Measurements from ENCODE around the gene SLTM. TPM values are rescaled to one million over a fixed set of nuclear protein-coding genes. Genes with fewer than 3 reads are reported as not detected.

The SLTM gene
- total and polyA plus RNA-seq, 8 donors: 44.7 to 291 (median 124) TPM

- Histone ChIP-seq H3K4me1 (peaks cover 0 to 41% (median 7%) of the 10 kb centered on the region in 4 donors), H3K27me3 (no peaks in the 10 kb centered on the region), H3K9me3 (no peaks in the 10 kb centered on the region), H3K4me3 (no peak overlapping the region), H3K36me3 (no peaks in the 10 kb centered on the region), H3K27ac (no peak overlapping the region)
- no peak for TF ChIP-seq POLR2AphosphoS5 (IDR thresholded peaks at IDR 0.05)
- no peak for TF ChIP-seq POLR2A (IDR thresholded peaks at IDR 0.05)
- no peak for TF ChIP-seq CTCF (IDR thresholded peaks at IDR 0.05)
- no peak for TF ChIP-seq EP300 (IDR thresholded peaks at IDR 0.05)
- intact Hi-C loops (cut with DNase I; ENCODE audit: low total_unique reads): loop anchor here (10.0 kb wide), 1 partner anchor 517 kb away; no protein-coding TSS in a partner anchor
- no peak for DNase-seq
Observed at GRCh38 chr15:58977887-58978286, 44.4 kb upstream of the SLTM start.

DNA sequence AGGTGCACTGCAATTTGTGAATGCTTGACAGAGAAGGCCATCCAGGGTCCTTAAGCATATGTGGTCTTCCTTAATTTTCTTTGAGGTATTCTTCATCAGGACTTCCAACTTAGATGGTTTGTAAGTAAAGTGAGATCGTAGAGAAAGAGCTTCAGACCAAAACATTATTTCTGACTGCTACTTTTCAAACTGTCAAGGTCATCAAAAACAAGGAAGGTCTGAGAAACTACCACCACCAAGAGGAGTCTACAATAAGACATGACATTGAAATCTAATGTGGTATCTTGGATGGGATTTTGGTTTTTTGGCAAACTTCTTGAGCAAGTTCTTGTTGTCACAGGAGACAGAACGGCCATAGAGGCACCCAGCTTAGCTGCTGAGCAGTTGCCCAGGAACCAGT, 34.0 kb upstream of the SLTM start:
- DNase-seq: no peak
- Histone ChIP-seq H3K36me3 (no peaks in the 10 kb centered on the region), H3K9me3 (no peaks in the 10 kb centered on the region), H3K4me3 (no peak overlapping the region), H3K4me1 (no peaks in the 10 kb centered on the region), H3K27me3 (no peaks in the 10 kb centered on the region), H3K27ac (no peak overlapping the region)
- TF ChIP-seq POLR2A (IDR thresholded peaks at IDR 0.05): no peak
- TF ChIP-seq CTCF (IDR thresholded peaks at IDR 0.05): no peak
- no peak for TF ChIP-seq EP300 (IDR thresholded peaks at IDR 0.05)
- no peak for TF ChIP-seq POLR2AphosphoS5 (IDR thresholded peaks at IDR 0.05)
- intact Hi-C loops (cut with DNase I; ENCODE audit: low total_unique reads): no loop called here
- 80 to 94% (median 85%) methylated on average over 2 of the region's 2 CpGs for WGBS, 5 donors

DNA sequence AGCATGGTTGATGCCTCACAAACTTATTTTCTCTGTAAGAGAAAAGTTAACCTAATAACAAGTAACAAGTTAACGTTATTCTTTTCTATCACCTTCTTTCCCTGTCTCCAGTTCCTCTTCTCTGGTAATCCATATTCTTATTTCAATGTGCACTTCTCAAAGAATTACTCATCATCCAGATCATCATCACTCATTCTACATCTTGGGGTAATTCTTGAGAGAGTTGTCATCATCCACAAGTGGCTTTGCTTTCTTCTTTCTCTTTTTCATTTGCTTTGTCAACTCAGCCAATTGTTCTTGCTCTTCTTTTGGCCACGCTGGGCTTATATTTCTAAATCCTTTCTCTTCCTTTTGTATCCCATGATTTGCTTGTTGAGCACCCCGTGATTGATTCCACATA, 33.2 kb upstream of the SLTM start:
- Histone ChIP-seq H3K36me3 (no peaks in the 10 kb centered on the region), H3K27me3 (no peaks in the 10 kb centered on the region), H3K9me3 (no peaks in the 10 kb centered on the region), H3K4me1 (no peaks in the 10 kb centered on the region), H3K4me3 (no peak overlapping the region), H3K27ac (no peak overlapping the region)
- TF ChIP-seq POLR2AphosphoS5 (IDR thresholded peaks at IDR 0.05): no peak
- TF ChIP-seq EP300 (IDR thresholded peaks at IDR 0.05): no peak
- TF ChIP-seq POLR2A (IDR thresholded peaks at IDR 0.05): no peak
- TF ChIP-seq CTCF (IDR thresholded peaks at IDR 0.05): no peak
- DNase-seq: no peak
- 82 to 89% (median 84%) methylated on average over 3 of the region's 3 CpGs for WGBS, 5 donors
- intact Hi-C loops (cut with DNase I; ENCODE audit: low total_unique reads): no loop called here

DNA sequence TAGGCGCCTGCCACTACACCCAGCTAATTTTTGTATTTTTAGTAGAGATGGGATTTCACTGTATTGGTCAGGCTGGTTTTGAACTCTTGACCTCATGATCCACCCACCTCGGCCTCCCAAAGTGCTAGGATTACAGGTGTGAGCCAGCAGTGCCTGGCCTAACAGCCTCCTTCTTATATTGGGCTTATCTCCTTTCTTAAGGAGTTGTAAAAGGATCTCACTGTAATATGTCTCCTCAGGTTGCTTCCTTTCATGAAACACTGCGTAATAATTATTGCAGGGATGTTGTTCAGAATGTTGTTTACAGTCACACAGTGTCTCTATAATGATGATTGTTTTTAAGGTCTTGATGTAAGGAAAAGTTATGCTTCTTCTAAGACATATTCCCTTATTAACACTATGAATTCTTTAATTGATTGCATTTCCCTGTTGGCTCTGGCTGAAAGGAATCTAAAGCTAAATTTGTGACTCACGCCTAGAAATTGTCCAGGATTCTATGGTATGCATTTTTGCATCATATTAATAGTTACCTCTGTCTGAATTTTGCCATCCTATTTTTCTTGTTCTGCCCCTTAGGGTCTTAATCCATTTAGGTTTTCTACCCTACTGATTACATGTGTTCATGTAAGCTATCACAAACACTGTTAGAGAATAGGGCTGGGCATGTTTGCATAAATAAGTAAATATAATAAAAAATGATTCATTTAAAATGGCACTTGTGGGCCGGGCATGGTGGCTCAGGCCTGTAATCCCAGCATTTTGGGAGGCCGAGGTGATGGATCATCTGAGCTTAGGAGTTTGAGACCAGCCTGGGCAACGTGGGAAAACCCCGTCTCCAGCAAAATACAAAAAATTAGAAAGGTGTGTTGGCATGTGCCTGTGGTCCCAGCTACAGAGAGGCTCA, 29.4 kb upstream of the SLTM start:
- Histone ChIP-seq H3K27me3 (no peaks in the 10 kb centered on the region), H3K9me3 (no peaks in the 10 kb centered on the region), H3K4me3 (no peak overlapping the region), H3K4me1 (no peaks in the 10 kb centered on the region), H3K36me3 (no peaks in the 10 kb centered on the region), H3K27ac (peak overlapping the region in 4 of 5 donors; percentile 13 to 66 (median 55))
- peak in 1 of 2 donors; percentile 26 for DNase-seq
- TF ChIP-seq POLR2AphosphoS5 (IDR thresholded peaks at IDR 0.05) (no peak), POLR2A (IDR thresholded peaks at IDR 0.05) (no peak), EP300 (IDR thresholded peaks at IDR 0.05) (no peak), CTCF (IDR thresholded peaks at IDR 0.05) (no peak)
- 68 to 74% (median 71%) methylated on average over 8 of the region's 8 CpGs for WGBS, 5 donors
- intact Hi-C loops (cut with DNase I; ENCODE audit: low total_unique reads): no loop called here
